Activated CD4-positive, alpha-beta memory T cell treated with anti-CD3 and anti-CD28 coated beads, Interleukin-2, amount 10 ng/mL, durations not matched to agents 7 days and 5 days (primary cell): ENCODE measurements around the gene TBX5. TPM values are rescaled to one million over a fixed set of nuclear protein-coding genes. Genes with fewer than 3 reads are reported as not detected.

Source experiments
- CTCF ChIA-PET: fragments of 350-600 bp; sonication (Branson Sonifier 250); formaldehyde crosslinking; loops from one replicate; lab custom pipeline; 2021; ENCODE audit warnings: antibody characterized with exemption, inconsistent platforms; lab: Charles Lee
- POLR2A ChIA-PET: fragments of 350-600 bp; sonication (Branson Sonifier 250); formaldehyde crosslinking; loops from one replicate; lab custom pipeline; 2021; ENCODE audit warnings: antibody characterized with exemption; lab: Charles Lee
- DNase-seq: peaks from one replicate; pipeline ENCODE4 v3.0.0-alpha.2; 2020
- H3K27ac Mint-ChIP-seq: one replicate; pipeline ENCODE4 v1.8.0; 2021; ENCODE audit warnings: mild to moderate bottlenecking, mixed read lengths
- H3K27me3 Mint-ChIP-seq: one replicate; pipeline ENCODE4 v1.8.0; 2021; ENCODE audit warnings: mixed read lengths
- H3K36me3 Mint-ChIP-seq: one replicate; pipeline ENCODE4 v1.8.0; 2021; ENCODE audit warnings: low read depth, mixed read lengths
- H3K4me1 Mint-ChIP-seq: one replicate; pipeline ENCODE4 v1.8.0; 2021; ENCODE audit warnings: mixed read lengths
- H3K4me3 Mint-ChIP-seq: one replicate; pipeline ENCODE4 v1.8.0; 2021; ENCODE audit warnings: mild to moderate bottlenecking, mixed read lengths
- H3K9me3 Mint-ChIP-seq: one replicate; pipeline ENCODE4 v1.8.0; 2021; ENCODE audit warnings: mixed read lengths
- total RNA-seq, 2 experiments: library from RNA; stranded (reverse); gene quantifications; one replicate each; pipeline ENCODE4 v1.2.3, GENCODE V29; 2021

The TBX5 gene
- total RNA-seq, 2 experiments from 2014 or later: not detected

GRCh38 chr12:114311974-114312373 lies 94.0 kb downstream of the TBX5 start:
- no peak overlapping the region for H3K4me3 Mint-ChIP-seq
- no peaks in the 10 kb centered on the region for H3K36me3 Mint-ChIP-seq
- DNase-seq: no peak
- no peaks in the 10 kb centered on the region for H3K27me3 Mint-ChIP-seq
- H3K4me1 Mint-ChIP-seq: no peaks in the 10 kb centered on the region
- H3K27ac Mint-ChIP-seq: no peak overlapping the region
- POLR2A ChIA-PET: no interaction called here
- CTCF ChIA-PET: no interaction called here
- H3K9me3 Mint-ChIP-seq: peaks cover 2% of the 10 kb centered on the region

- ChIA-PET POLR2A (no interaction called here), CTCF (no interaction called here)
- Mint-ChIP-seq H3K36me3 (no peaks in the 10 kb centered on the region), H3K9me3 (peaks cover 2% of the 10 kb centered on the region), H3K4me3 (no peak overlapping the region), H3K27me3 (no peaks in the 10 kb centered on the region), H3K27ac (no peak overlapping the region), H3K4me1 (no peaks in the 10 kb centered on the region)
- no peak for DNase-seq
These were observed 99.3 kb downstream of the TBX5 start for GRCh38 chr12:114306646-114307045.

GRCh38 chr12:114305446-114305845 lies 100.5 kb downstream of the TBX5 start:
- H3K4me1 Mint-ChIP-seq: no peaks in the 10 kb centered on the region
- ChIA-PET CTCF (no interaction called here), POLR2A (no interaction called here)
- no peak overlapping the region for H3K27ac Mint-ChIP-seq
- peaks cover 2% of the 10 kb centered on the region for H3K9me3 Mint-ChIP-seq
- no peak for DNase-seq
- no peaks in the 10 kb centered on the region for H3K27me3 Mint-ChIP-seq
- H3K36me3 Mint-ChIP-seq: no peaks in the 10 kb centered on the region
- H3K4me3 Mint-ChIP-seq: no peak overlapping the region
